Mammary epithelial cell (primary cell): ENCODE results near the gene SYNGR2.

Source experiments
- CTCF ChIP-seq, 2 donors: IDR thresholded peaks in 1 of 2; conservative IDR thresholded peaks in 1 of 2; 2 replicates each; pipeline ENCODE4 v1.5.1; 2011 to 2012; ENCODE audit warnings: inconsistent platforms in 2 of 2, low read length in 2 of 2, mild to moderate bottlenecking in 2 of 2, control low read depth in 1 of 2, low read depth in 1 of 2; ENCODE audit not compliant: insufficient read depth in 1 of 2; ENCODE audit errors: extremely low read depth in 1 of 2
- EZH2 ChIP-seq: IDR thresholded peaks from 2 replicates; pipeline ENCODE4 v1.6.1; 2012; ENCODE audit warnings: low read length, inconsistent platforms, borderline replicate concordance

DNA sequence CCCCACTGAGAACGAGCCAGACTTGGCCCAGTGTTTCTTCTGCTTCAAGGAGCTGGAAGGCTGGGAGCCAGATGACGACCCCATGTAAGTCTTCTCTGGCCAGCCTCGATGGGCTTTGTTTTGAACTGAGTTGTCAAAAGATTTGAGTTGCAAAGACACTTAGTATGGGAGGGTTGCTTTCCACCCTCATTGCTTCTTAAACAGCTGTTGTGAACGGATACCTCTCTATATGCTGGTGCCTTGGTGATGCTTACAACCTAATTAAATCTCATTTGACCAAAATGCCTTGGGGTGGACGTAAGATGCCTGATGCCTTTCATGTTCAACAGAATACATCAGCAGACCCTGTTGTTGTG is 46.3 kb downstream of the SYNGR2 start:
- TF ChIP-seq CTCF (conservative IDR thresholded peaks at IDR 0.05 in 1 of 2, IDR thresholded peaks at IDR 0.05 in 1 of 2; ENCODE audit: extremely low read depth in 1 of 2, insufficient read depth in 1 of 2, low read depth in 1 of 2, low read length in 2 of 2): no peak
- TF ChIP-seq EZH2: no peak
